Panc1 (cell line): Measurements from ENCODE around the gene RSPH6A. TPM values are rescaled to one million over a fixed set of nuclear protein-coding genes. Genes with fewer than 3 reads are reported as not detected.

Source experiments
- ATAC-seq: fragments of 200-7000 bp; cut with Tn5 transposase; 2 replicates; pipeline ENCODE4 v1.9.1; 2020; ENCODE audit warnings: mild to moderate bottlenecking, moderate library complexity
- BruUV-seq: library from RNA; stranded (reverse); fragments of 400-500 nt; replicated peaks from 2 replicates; lab custom pipeline; 2021; lab: Mats Ljungman, UMichigan
- CTCF ChIA-PET: fragments of 300-600 bp; sonication (Branson Sonifier 250); formaldehyde crosslinking; loops from one replicate; lab custom pipeline; 2022; ENCODE audit warnings: antibody characterized with exemption; lab: Charles Lee
- POLR2A ChIA-PET: fragments of 300-600 bp; sonication (Branson Sonifier 250); formaldehyde crosslinking; loops from one replicate; lab custom pipeline; 2022; ENCODE audit warnings: antibody characterized with exemption; lab: Charles Lee
- DNase-seq: peaks from one replicate; pipeline ENCODE4 v3.0.0-alpha.2; 2010; ENCODE audit warnings: low read depth, low spot score
- H3K27ac ChIP-seq: 2 replicates; pipeline ENCODE4 v1.5.1; 2011; ENCODE audit warnings: mild to moderate bottlenecking, low read length, inconsistent platforms
- H3K27me3 ChIP-seq: fragments of 200-500 bp; sonication (Bioruptor generic); 2 replicates; pipeline ENCODE4 v1.6.0; 2014; ENCODE audit warnings: low read length, inconsistent platforms; ENCODE audit not compliant: control insufficient read depth, insufficient read depth
- H3K36me3 ChIP-seq: fragments of 200-500 bp; sonication (Bioruptor generic); 2 replicates; pipeline ENCODE4 v1.5.1; 2014; ENCODE audit warnings: inconsistent platforms, mild to moderate bottlenecking, low read length, moderate library complexity; ENCODE audit not compliant: control insufficient read depth, insufficient read depth
- H3K4me1 ChIP-seq: 2 replicates; pipeline ENCODE4 v1.5.1; 2011; ENCODE audit warnings: inconsistent platforms, mild to moderate bottlenecking, low read length, moderate library complexity; ENCODE audit not compliant: control insufficient read depth, insufficient read depth
- H3K4me3 ChIP-seq, 2 experiments: 2 replicates each; pipeline ENCODE4 v1.5.1; 2011 to 2012; ENCODE audit warnings: low read depth in 2 of 2, low read length in 2 of 2, mild to moderate bottlenecking in 2 of 2, inconsistent platforms in 1 of 2, moderate library complexity in 1 of 2
- H3K9me3 ChIP-seq: fragments of 200-500 bp; sonication (Bioruptor generic); 2 replicates; pipeline ENCODE4 v1.5.1; 2014; ENCODE audit warnings: low read depth, mild to moderate bottlenecking, inconsistent platforms, low read length, moderate library complexity; ENCODE audit not compliant: control insufficient read depth, insufficient read depth
- POLR2AphosphoS5 ChIP-seq: IDR thresholded peaks from 2 replicates; pipeline ENCODE4 v1.6.1; 2012; ENCODE audit warnings: mild to moderate bottlenecking, low read depth, low read length, moderate library complexity
- SIN3A ChIP-seq: IDR thresholded peaks from 2 replicates; pipeline ENCODE4 v1.6.1; 2012; ENCODE audit warnings: low read depth, mild to moderate bottlenecking, low read length, moderate library complexity, borderline replicate concordance; ENCODE audit not compliant: insufficient read depth
- TCF7L2 ChIP-seq: IDR thresholded peaks from 2 replicates; pipeline ENCODE4 v1.6.1; 2011; ENCODE audit warnings: mild to moderate bottlenecking, low read depth, low read length, inconsistent platforms
- in situ Hi-C: cut with HindIII; loops from 2 replicates; pipeline ENCODE4 v1.10.0; 2016; ENCODE audit warnings: low sequenced_read_pairs, low pct_unique_long_range_greater_than_20kb
- intact Hi-C: fragments of 100-400 bp; cut with micrococcal nuclease; formaldehyde crosslinking; loops from one replicate; pipeline ENCODE4 v1.10.0; 2022; ENCODE audit not compliant: unreplicated experiment
- total RNA-seq: library from RNA; stranded (reverse); gene quantifications from one replicate; pipeline ENCODE4 v1.2.1, GENCODE V29; 2021; ENCODE audit not compliant: unreplicated experiment
- TF ChIP-seq, protein P1 (sequence below): fragments of 450-650 bp; IDR thresholded peaks from 2 replicates; pipeline ENCODE4 v1.5.1; 2017; ENCODE audit warnings: mild to moderate bottlenecking
- TF ChIP-seq, protein P2 (sequence below), 2 experiments: IDR thresholded peaks; 2 replicates each; pipeline ENCODE4 v1.6.1; 2011 to 2012; ENCODE audit warnings: low read depth in 2 of 2, control low read depth in 1 of 2, low read length in 1 of 2, mild to moderate bottlenecking in 1 of 2, moderate library complexity in 1 of 2; ENCODE audit not compliant: insufficient read depth in 1 of 2

Gene RSPH6A
- total RNA-seq, 1 experiment from 2014 or later = not detected

DNA sequence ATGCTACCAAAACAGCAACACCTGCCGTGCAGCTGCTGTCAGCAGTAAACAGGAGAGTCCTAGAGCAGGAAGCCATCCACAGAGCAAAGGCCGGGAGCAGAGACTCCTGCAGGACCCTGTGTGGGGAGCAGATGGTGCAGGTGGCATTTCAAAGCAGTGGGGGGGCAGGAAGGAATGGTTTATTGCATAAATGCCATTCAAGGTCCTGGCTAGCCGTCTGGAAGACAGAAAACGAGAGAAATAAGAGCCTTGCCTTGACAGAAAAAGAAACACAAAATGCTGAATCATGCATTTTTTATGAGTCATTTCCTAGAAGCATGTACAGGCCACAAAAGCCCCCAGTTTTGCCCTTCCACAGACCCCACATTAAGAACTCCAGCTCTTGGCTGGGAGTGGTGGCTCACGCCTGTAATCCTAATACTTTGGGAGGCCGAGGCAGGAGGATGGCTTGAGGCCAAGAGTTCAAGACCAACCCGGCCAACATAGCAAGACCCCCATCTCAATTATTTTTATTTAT lies 5.4 kb downstream of the RSPH6A start:
- Histone ChIP-seq H3K27ac (no peak overlapping the region), H3K9me3 (no peaks in the 10 kb centered on the region), H3K4me1 (peaks cover 4% of the 10 kb centered on the region; the same call in 1 of the 2 replicates), H3K27me3 (no peaks in the 10 kb centered on the region), H3K36me3 (no peaks in the 10 kb centered on the region), H3K4me3 (no peak overlapping the region)
- ChIA-PET POLR2A (no interaction called here), CTCF (no interaction called here)
- no peak; the same call in 1 of the 2 replicates for ATAC-seq
- intact Hi-C loops = no loop called here
- in situ Hi-C loops = no loop called here
- TF ChIP-seq POLR2AphosphoS5 (no peak), TCF7L2 (no peak), SIN3A (no peak)
- TF ChIP-seq, protein P1, sequence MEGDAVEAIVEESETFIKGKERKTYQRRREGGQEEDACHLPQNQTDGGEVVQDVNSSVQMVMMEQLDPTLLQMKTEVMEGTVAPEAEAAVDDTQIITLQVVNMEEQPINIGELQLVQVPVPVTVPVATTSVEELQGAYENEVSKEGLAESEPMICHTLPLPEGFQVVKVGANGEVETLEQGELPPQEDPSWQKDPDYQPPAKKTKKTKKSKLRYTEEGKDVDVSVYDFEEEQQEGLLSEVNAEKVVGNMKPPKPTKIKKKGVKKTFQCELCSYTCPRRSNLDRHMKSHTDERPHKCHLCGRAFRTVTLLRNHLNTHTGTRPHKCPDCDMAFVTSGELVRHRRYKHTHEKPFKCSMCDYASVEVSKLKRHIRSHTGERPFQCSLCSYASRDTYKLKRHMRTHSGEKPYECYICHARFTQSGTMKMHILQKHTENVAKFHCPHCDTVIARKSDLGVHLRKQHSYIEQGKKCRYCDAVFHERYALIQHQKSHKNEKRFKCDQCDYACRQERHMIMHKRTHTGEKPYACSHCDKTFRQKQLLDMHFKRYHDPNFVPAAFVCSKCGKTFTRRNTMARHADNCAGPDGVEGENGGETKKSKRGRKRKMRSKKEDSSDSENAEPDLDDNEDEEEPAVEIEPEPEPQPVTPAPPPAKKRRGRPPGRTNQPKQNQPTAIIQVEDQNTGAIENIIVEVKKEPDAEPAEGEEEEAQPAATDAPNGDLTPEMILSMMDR = no peak
- TF ChIP-seq, protein P2, sequence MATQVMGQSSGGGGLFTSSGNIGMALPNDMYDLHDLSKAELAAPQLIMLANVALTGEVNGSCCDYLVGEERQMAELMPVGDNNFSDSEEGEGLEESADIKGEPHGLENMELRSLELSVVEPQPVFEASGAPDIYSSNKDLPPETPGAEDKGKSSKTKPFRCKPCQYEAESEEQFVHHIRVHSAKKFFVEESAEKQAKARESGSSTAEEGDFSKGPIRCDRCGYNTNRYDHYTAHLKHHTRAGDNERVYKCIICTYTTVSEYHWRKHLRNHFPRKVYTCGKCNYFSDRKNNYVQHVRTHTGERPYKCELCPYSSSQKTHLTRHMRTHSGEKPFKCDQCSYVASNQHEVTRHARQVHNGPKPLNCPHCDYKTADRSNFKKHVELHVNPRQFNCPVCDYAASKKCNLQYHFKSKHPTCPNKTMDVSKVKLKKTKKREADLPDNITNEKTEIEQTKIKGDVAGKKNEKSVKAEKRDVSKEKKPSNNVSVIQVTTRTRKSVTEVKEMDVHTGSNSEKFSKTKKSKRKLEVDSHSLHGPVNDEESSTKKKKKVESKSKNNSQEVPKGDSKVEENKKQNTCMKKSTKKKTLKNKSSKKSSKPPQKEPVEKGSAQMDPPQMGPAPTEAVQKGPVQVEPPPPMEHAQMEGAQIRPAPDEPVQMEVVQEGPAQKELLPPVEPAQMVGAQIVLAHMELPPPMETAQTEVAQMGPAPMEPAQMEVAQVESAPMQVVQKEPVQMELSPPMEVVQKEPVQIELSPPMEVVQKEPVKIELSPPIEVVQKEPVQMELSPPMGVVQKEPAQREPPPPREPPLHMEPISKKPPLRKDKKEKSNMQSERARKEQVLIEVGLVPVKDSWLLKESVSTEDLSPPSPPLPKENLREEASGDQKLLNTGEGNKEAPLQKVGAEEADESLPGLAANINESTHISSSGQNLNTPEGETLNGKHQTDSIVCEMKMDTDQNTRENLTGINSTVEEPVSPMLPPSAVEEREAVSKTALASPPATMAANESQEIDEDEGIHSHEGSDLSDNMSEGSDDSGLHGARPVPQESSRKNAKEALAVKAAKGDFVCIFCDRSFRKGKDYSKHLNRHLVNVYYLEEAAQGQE (IDR thresholded peaks at IDR 0.05; ENCODE audit: insufficient read depth in 1 of 2, low read depth in 2 of 2, low read length in 1 of 2) = no peak
- no peak for DNase-seq
- no TSS peak for BruUV-seq

DNA sequence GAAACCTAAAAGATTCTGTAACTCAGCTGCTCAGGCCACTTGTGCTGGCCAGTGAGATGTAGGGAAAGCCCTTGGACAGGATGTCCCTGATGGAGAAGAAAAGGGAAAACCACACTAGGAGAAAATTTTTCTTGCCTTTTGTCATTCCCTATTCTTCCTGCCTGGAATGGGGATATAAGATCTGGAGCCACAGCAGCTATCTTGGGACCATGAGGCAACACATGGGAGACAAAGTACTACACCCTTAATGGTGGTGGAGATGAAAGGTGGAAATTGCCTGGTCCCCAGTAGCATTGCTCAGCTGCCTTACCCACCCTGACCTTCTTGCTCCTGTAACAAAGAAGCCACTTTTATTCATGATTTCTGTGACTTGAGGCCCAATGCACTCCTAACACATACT lies 9.4 kb downstream of the RSPH6A start:
- CTCF ChIA-PET = interaction anchor here (0.7 kb wide), 1 partner anchor 122 kb away, joined by 3 read pairs; no protein-coding TSS in a partner anchor
- intact Hi-C loops = no loop called here
- BruUV-seq = no TSS peak
- Histone ChIP-seq H3K4me3 (no peak overlapping the region), H3K36me3 (no peaks in the 10 kb centered on the region), H3K27me3 (no peaks in the 10 kb centered on the region), H3K4me1 (peaks cover 4% of the 10 kb centered on the region; the same call in 1 of the 2 replicates), H3K9me3 (no peaks in the 10 kb centered on the region), H3K27ac (no peak overlapping the region)
- in situ Hi-C loops = no loop called here
- TF ChIP-seq, protein P1 = no peak
- TF ChIP-seq POLR2AphosphoS5 (no peak), SIN3A (no peak), TCF7L2 (no peak)
- TF ChIP-seq, protein P2 (IDR thresholded peaks at IDR 0.05; ENCODE audit: insufficient read depth in 1 of 2, low read depth in 2 of 2, low read length in 1 of 2) = no peak
- no peak for DNase-seq
- ATAC-seq = no peak
- POLR2A ChIA-PET = no interaction called here
